IPS DF 6.9 (cell line): ENCODE data around the gene PPFIA1.
"Not testable (repeated sequence)": the region's sequence is repeated elsewhere in the genome, so short reads cannot be mapped to it uniquely, and the experiment has no call there.

ENCODE experiments used
- DNase-seq: peaks from one replicate; pipeline ENCODE4 v3.0.0-alpha.2; 2013; ENCODE audit warnings: low read depth, low spot score
- H3K27ac ChIP-seq: one replicate; pipeline ENCODE4 v1.5.1; 2013; ENCODE audit warnings: low read length, control low read depth
- H3K27me3 ChIP-seq: 2 replicates; pipeline ENCODE4 v1.6.1; 2013; ENCODE audit warnings: mild to moderate bottlenecking, low read length; ENCODE audit not compliant: control insufficient read depth, insufficient read depth
- H3K36me3 ChIP-seq: 2 replicates; pipeline ENCODE4 v1.6.1; 2013; ENCODE audit warnings: low read length; ENCODE audit not compliant: control insufficient read depth, insufficient read depth
- H3K4me1 ChIP-seq: 2 replicates; pipeline ENCODE4 v1.6.1; 2013; ENCODE audit warnings: low read length; ENCODE audit not compliant: control insufficient read depth, insufficient read depth
- H3K4me3 ChIP-seq: 2 replicates; pipeline ENCODE4 v1.5.1; 2013; ENCODE audit warnings: mild to moderate bottlenecking, low read length
- H3K9me3 ChIP-seq: 2 replicates; pipeline ENCODE4 v1.6.1; 2013; ENCODE audit warnings: low read length, inconsistent platforms; ENCODE audit not compliant: control insufficient read depth, insufficient read depth
- WGBS: extraction: QIAGEN DNeasy Blood & Tissue Kit; methylation state at CpG from one replicate; pipeline ENCODE4 v1.1.7; 2013; ENCODE audit warnings: mixed read lengths, missing lambda C conversion rate; ENCODE audit not compliant: insufficient read length, insufficient coverage; 5-methylcytosine and 5-hydroxymethylcytosine counted together

Gene PPFIA1

DNA sequence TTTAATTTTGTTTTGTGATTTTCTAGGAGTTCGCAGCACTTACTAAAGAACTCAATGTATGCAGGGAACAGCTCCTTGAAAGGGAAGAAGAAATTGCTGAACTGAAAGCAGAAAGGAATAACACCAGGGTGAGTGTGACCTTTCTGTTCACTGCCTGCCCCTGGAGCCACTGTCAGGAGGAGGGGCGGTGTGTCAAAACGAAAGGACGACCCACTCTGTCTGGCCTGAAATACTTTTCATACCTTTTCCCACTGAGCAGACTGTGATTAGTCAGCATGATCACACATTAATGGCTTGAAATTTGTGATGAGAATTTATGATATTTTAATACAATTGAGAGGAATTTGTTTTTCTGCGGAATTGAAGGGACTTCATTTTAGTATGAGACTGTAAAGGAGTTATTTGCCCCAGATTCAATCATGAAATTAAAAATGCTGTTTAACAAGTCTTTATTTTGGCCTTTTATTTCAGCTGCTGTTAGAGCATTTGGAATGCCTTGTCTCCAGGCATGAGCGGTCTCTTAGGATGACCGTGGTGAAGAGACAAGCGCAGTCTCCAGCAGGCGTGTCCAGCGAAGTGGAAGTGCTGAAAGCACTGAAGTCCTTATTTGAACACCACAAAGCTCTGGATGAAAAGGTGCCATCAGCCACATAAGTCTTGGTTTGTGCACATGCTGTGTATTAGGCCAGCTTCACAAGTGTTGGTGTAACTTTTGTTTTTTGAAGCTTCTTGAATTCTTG, 54.1 kb downstream of the PPFIA1 start:
- no peak overlapping the region for H3K4me3 ChIP-seq
- no peak overlapping the region for H3K27ac ChIP-seq
- H3K9me3 ChIP-seq = no peaks in the 10 kb centered on the region
- no peaks in the 10 kb centered on the region for H3K4me1 ChIP-seq
- no peak for DNase-seq
- H3K36me3 ChIP-seq = peaks cover 12% of the 10 kb centered on the region; the same call in 1 of the 2 replicates
- 100% methylated on average over 1 of the region's 10 CpGs for WGBS
- H3K27me3 ChIP-seq = no peaks in the 10 kb centered on the region

GRCh38 chr11:70325824-70326223, 55.3 kb downstream of the PPFIA1 start:
- no peak overlapping the region for H3K4me3 ChIP-seq
- no peaks in the 10 kb centered on the region for H3K4me1 ChIP-seq
- no peak overlapping the region for H3K27ac ChIP-seq
- no peaks in the 10 kb centered on the region for H3K9me3 ChIP-seq
- H3K36me3 ChIP-seq = peaks cover 14% of the 10 kb centered on the region; the same call in 1 of the 2 replicates
- DNase-seq = no peak
- no peaks in the 10 kb centered on the region for H3K27me3 ChIP-seq
- WGBS = no CpG with 5 or more reads among the region's 3 CpGs

GRCh38 chr11:70326365-70326811, 55.9 kb downstream of the PPFIA1 start:
- Histone ChIP-seq H3K4me1 (no peaks in the 10 kb centered on the region), H3K9me3 (no peaks in the 10 kb centered on the region), H3K27me3 (no peaks in the 10 kb centered on the region), H3K27ac (no peak overlapping the region), H3K4me3 (no peak overlapping the region), H3K36me3 (peaks cover 14% of the 10 kb centered on the region; the same call in 1 of the 2 replicates)
- no peak for DNase-seq
- no CpG with 5 or more reads among the region's 6 CpGs for whole genome bisulfite sequencing

DNA sequence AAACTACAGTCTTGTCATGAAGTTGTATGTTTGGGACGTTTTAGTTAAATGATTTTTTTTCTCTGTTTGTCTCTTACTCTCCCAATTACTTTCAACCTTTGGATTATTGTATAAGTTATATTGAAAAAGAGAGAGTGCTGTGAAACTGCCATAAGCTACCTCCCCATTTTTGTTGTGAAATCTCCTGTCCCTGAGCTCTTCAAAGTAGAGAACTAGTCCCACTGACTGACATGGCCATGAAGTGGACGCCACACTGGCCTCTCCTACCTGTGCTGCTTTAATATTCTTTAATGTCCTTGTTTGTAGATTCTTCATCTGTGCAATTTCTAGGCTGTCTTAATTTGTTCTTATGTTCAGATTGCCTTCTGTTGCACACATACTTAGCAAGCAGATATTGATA, 56.3 kb downstream of the PPFIA1 start:
- Histone ChIP-seq H3K36me3 (peaks cover 16% of the 10 kb centered on the region; the same call in 1 of the 2 replicates), H3K4me3 (no peak overlapping the region), H3K27me3 (no peaks in the 10 kb centered on the region), H3K9me3 (no peaks in the 10 kb centered on the region), H3K4me1 (no peaks in the 10 kb centered on the region), H3K27ac (no peak overlapping the region)
- DNase-seq = no peak
- WGBS = no CpG with 5 or more reads among the region's 2 CpGs

- Histone ChIP-seq H3K27ac (no peak overlapping the region), H3K36me3 (peaks cover 23% of the 10 kb centered on the region; the same call in 1 of the 2 replicates), H3K4me3 (no peak overlapping the region), H3K4me1 (no peaks in the 10 kb centered on the region), H3K27me3 (no peaks in the 10 kb centered on the region), H3K9me3 (no peaks in the 10 kb centered on the region)
- no peak for DNase-seq
- no CpG with 5 or more reads among the region's 10 CpGs for WGBS
Measured at GRCh38 chr11:70327717-70328116, 57.2 kb downstream of the PPFIA1 start.

DNA sequence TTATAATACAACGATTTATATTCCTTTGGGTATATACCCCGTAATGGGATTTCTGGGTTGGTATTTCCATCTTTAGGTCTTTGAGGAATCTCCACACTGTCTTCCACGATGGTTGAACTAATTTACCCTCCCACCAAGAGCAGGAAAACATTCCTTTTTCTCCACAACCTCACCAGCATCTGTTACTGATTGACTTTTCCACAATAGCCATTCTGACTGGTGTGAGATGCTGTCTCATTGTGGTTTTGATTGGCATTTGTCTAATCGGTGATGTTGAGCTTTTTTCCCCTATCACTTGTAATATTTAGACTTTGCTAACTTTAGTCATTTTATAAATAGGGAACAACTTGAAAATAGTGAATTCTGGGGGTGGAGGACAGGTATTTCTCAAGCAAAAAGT, 58.1 kb downstream of the PPFIA1 start:
- no peak for DNase-seq
- no peaks in the 10 kb centered on the region for H3K4me1 ChIP-seq
- no peaks in the 10 kb centered on the region for H3K27me3 ChIP-seq
- no peak overlapping the region for H3K27ac ChIP-seq
- H3K4me3 ChIP-seq = no peak overlapping the region
- no peaks in the 10 kb centered on the region for H3K9me3 ChIP-seq
- peaks cover 31% of the 10 kb centered on the region; the same call in 1 of the 2 replicates for H3K36me3 ChIP-seq
- no CpG with 5 or more reads among the region's 4 CpGs for WGBS

DNA sequence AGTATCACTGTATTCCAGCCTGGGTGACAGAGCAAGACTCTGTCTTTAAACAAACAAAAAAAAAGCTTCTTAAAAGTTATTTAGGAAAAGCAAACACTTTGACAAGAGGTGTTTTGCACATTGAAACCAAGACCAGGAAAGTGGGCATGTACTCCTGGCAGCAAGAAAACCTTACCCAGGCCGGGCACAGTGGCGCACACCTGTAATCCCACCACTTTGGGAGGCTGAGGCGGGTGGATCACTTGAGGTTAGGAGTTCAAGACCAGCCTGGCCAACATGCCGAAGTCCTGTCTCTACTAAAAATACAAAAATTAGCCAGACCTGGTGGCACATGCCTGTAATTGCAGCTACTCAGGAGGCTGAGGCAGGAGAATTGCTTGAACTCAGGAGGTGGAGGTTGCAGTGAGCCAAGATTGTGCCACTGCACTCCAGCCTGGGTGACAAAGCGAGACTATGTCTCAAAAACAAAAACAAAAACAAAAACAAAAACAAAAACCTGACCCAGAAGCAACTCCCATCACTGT, 60.9 kb downstream of the PPFIA1 start:
- not testable (repeated sequence) for DNase-seq, H3K27me3 ChIP-seq, H3K4me1 ChIP-seq, H3K27ac ChIP-seq, H3K9me3 ChIP-seq, H3K4me3 ChIP-seq
- no CpG with 5 or more reads among the region's 5 CpGs for WGBS
- peaks cover 36% of the 10 kb centered on the region for H3K36me3 ChIP-seq

DNA sequence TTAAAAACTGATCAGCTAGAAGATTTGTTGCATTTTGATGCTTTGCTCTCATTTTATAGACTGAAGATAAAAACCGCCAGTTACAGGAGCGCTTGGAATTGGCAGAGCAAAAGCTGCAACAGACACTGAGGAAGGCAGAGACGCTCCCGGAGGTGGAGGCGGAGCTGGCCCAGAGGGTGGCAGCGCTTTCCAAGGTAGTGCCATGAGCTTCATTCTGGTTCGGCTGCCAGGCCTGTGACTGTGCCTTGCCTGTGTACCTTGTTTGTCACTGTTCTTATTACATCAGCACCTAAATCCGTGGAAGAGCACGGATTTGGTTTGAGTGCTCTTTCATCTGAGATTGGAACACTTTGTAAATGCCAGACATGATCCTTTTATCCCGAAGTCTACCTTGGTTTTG, 61.4 kb downstream of the PPFIA1 start:
- Histone ChIP-seq H3K27me3 (no peaks in the 10 kb centered on the region), H3K27ac (no peak overlapping the region), H3K9me3 (no peaks in the 10 kb centered on the region), H3K4me3 (no peak overlapping the region), H3K36me3 (peaks cover 37% of the 10 kb centered on the region), H3K4me1 (no peaks in the 10 kb centered on the region)
- WGBS = no CpG with 5 or more reads among the region's 10 CpGs
- DNase-seq = no peak

DNA sequence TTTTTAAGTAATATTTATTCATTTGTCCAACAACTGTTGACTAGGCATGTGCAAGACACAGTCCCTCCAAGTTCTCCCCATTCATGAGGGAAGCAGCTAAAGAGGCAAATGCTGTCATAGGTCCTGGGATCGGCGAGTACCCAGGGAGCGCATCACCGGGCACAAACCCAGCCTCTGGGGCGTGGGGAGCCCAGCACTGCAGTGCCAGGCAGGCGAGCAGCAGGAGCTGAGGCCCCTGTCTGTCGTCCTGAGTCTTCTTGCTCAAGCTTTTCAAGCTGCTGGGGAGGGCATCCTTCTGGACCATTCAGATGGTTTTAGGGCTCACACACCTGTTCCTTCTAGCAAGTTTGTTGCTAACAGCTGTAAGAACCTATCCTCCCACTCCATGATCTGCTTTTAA, 62.1 kb downstream of the PPFIA1 start:
- whole genome bisulfite sequencing = no CpG with 5 or more reads among the region's 7 CpGs
- H3K27ac ChIP-seq = no peak overlapping the region
- no peak for DNase-seq
- H3K36me3 ChIP-seq = peaks cover 37% of the 10 kb centered on the region
- H3K4me3 ChIP-seq = no peak overlapping the region
- H3K4me1 ChIP-seq = no peaks in the 10 kb centered on the region
- no peaks in the 10 kb centered on the region for H3K27me3 ChIP-seq
- no peaks in the 10 kb centered on the region for H3K9me3 ChIP-seq

- peaks cover 38% of the 10 kb centered on the region for H3K36me3 ChIP-seq
- H3K27ac ChIP-seq = no peak overlapping the region
- no peak for DNase-seq
- no peaks in the 10 kb centered on the region for H3K9me3 ChIP-seq
- WGBS = no CpG with 5 or more reads among the region's 13 CpGs
- no peak overlapping the region for H3K4me3 ChIP-seq
- H3K27me3 ChIP-seq = no peaks in the 10 kb centered on the region
- no peaks in the 10 kb centered on the region for H3K4me1 ChIP-seq
Measured at GRCh38 chr11:70333261-70333660, 62.8 kb downstream of the PPFIA1 start.
